SJSA1 (cell line): Measurements from ENCODE around the gene MAP3K10. TPM values are rescaled to one million over a fixed set of nuclear protein-coding genes. Genes with fewer than 3 reads are reported as not detected.
A peak's percentile ranks its signal among the peaks of the same experiment; 100 is the strongest.

Experiments used
- DNase-seq, 2 experiments: peaks; one replicate each; pipeline ENCODE4 v3.0.0-alpha.2; 2015 to 2020; ENCODE audit warnings: low spot score in 2 of 2, low read depth in 1 of 2
- H3K27ac ChIP-seq: fragments of 250-450 bp; sonication (Bioruptor Pico); 2 replicates; pipeline ENCODE4 v1.5.1; 2020; ENCODE audit warnings: mild to moderate bottlenecking, moderate library complexity
- H3K27me3 ChIP-seq: fragments of 250-450 bp; sonication (Bioruptor Pico); replicated peaks from 2 replicates; pipeline ENCODE4 v1.5.1; 2020; ENCODE audit warnings: mild to moderate bottlenecking, moderate library complexity
- H3K36me3 ChIP-seq: fragments of 250-450 bp; sonication (Bioruptor Pico); 2 replicates; pipeline ENCODE4 v1.5.1; 2020; ENCODE audit warnings: mild to moderate bottlenecking
- H3K4me1 ChIP-seq: fragments of 250-450 bp; sonication (Bioruptor Pico); replicated peaks from 2 replicates; pipeline ENCODE4 v1.6.1; 2021; ENCODE audit warnings: mild to moderate bottlenecking
- H3K4me3 ChIP-seq: fragments of 250-450 bp; sonication (Bioruptor Pico); 2 replicates; pipeline ENCODE4 v1.5.1; 2020; ENCODE audit warnings: mild to moderate bottlenecking
- H3K9me3 ChIP-seq: fragments of 250-450 bp; sonication (Bioruptor Pico); replicated peaks from 2 replicates; pipeline ENCODE4 v1.5.1; 2020; ENCODE audit warnings: mild to moderate bottlenecking
- total RNA-seq: library from RNA; depleted of rRNA; stranded (reverse); fragments of >200 nt; shearing (Covaris generic); gene quantifications from 2 replicates; pipeline ENCODE4 v1.2.3, GENCODE V29; 2014

Gene MAP3K10
- total RNA-seq, 1 experiment from 2014 or later, result 7.4 TPM

DNA sequence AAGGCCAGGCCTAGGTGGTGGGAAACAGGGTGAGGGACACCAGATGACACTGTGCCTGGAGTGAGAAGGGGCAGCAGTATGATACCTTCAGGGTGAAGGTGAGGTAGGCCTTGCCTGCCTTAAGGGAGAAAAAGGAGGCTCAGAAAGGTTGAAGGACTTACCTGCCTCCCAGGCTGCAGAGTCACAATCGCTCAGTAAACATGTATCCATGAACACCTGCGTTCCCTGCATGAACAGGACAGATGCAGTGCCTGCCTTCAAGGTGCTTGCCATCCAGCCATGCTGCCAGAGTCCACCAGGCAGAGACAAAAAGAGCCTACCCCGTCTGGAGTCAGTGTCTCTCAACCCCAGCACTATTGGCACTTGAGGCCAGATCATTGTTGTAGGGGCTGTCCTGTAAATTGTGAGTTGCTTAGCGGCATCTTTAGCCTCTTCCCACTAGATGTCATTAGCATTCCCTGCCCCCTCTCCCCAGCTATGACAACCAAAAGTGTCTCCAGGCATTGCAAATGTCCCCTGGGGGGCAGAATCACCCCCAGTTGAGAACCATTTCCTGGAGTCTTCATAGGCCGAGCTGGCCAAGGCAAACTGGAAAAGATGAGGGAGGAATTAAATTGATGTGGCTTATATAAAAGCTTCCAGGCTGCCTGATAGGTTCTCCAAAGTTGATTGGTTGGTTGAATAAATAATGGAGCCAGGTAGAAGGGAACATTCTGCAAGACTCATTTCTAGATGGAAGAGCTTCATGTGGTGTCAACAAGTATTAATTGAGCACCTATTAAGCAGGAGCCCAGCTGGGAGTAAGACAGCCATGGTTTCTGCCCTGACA, 1.7 kb downstream of the MAP3K10 start:
- H3K4me1 ChIP-seq, result peaks cover 8% of the 10 kb centered on the region
- H3K4me3 ChIP-seq, result peak overlapping the region; percentile 78; the same call in 1 of the 2 replicates
- H3K36me3 ChIP-seq, result no peaks in the 10 kb centered on the region
- no peak for DNase-seq
- H3K27me3 ChIP-seq, result no peaks in the 10 kb centered on the region
- no peaks in the 10 kb centered on the region; the same call in 1 of the 2 replicates for H3K9me3 ChIP-seq
- H3K27ac ChIP-seq, result no peak overlapping the region

- Histone ChIP-seq H3K27me3 (no peaks in the 10 kb centered on the region), H3K4me3 (no peak overlapping the region), H3K9me3 (no peaks in the 10 kb centered on the region; the same call in 1 of the 2 replicates), H3K36me3 (no peaks in the 10 kb centered on the region), H3K4me1 (peaks cover 8% of the 10 kb centered on the region), H3K27ac (no peak overlapping the region)
- DNase-seq, result no peak
Observed at GRCh38 chr19:40193587-40193849, 2.3 kb downstream of the MAP3K10 start.

DNA sequence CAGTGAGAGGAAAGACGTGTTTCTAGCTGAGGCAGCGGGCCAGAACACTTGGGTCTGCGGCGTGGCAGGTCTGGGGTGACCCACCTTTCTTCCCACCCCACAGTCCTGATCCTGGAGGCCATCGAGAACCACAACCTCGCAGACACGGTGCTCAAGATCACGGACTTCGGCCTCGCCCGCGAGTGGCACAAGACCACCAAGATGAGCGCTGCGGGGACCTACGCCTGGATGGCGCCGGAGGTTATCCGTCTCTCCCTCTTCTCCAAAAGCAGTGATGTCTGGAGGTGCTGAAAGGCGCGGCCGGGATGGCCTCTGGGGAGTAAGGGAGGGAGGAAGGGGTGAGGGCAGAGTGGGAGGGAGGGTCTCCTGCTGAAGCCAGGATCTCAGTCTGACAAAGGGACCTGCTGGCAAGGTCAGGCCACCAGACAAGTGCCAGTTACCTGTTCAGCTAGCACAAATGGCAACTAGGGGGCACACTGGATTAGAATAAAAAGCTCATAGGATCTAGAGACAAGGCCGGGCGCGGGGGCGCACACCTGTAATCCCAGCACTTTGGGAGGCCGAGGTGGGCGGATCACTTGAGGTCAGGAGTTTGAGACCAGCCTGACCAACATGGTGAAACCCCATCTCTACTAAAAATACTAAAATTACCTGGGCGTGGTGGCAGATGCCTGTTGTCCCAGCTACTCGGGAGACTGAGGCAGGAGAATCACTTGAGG, 7.2 kb downstream of the MAP3K10 start:
- no peaks in the 10 kb centered on the region for H3K27me3 ChIP-seq
- no peaks in the 10 kb centered on the region for H3K9me3 ChIP-seq
- H3K36me3 ChIP-seq, result no peaks in the 10 kb centered on the region
- no peaks in the 10 kb centered on the region for H3K4me1 ChIP-seq
- DNase-seq, result no peak
- no peak overlapping the region for H3K27ac ChIP-seq
- no peak overlapping the region for H3K4me3 ChIP-seq

DNA sequence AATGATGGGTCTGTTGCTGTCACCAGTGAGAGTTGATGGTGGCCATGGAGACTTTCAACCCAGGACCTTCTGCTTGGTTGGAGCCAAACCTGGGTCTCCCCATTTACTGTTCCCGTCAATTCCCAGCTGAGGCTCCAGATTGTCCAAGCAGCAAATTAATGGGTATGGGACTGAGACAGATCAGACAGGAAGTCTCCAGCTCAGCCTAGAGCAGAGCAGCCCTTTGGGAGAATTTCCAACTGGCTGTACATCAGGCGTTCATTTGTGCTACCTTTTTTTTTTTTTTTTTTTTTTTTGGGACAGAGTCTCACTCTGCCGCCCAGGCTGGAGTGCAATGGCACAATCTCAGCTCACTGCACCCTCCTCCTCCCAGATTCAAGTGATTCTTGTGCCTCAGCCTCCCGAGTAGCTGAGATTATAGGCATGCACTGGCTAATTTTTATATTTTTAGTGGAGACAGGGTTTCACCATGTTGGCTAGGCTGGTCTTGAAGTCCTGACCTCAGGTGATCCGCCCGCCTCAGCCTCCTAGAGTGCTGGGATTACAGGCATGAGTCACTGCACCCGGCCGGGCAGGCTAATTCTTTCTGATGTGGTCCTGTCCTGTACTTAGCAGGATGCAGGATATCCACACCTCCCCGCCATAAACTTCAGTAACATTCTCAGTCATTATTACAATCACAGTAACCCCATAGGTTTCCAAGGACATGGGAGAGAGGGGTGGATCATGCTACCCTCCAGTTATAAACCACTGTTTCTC, 9.3 kb downstream of the MAP3K10 start:
- H3K27me3 ChIP-seq, result no peaks in the 10 kb centered on the region
- H3K36me3 ChIP-seq, result no peaks in the 10 kb centered on the region
- no peak overlapping the region for H3K4me3 ChIP-seq
- no peak for DNase-seq
- H3K9me3 ChIP-seq, result no peaks in the 10 kb centered on the region
- H3K27ac ChIP-seq, result no peak overlapping the region
- no peaks in the 10 kb centered on the region for H3K4me1 ChIP-seq

GRCh38 chr19:40204381-40204780, 13.2 kb downstream of the MAP3K10 start:
- no peak overlapping the region for H3K4me3 ChIP-seq
- no peaks in the 10 kb centered on the region for H3K9me3 ChIP-seq
- H3K27me3 ChIP-seq, result no peaks in the 10 kb centered on the region
- no peaks in the 10 kb centered on the region for H3K4me1 ChIP-seq
- DNase-seq, result no peak
- no peak overlapping the region for H3K27ac ChIP-seq
- H3K36me3 ChIP-seq, result no peaks in the 10 kb centered on the region

GRCh38 chr19:40205760-40206159, 14.5 kb downstream of the MAP3K10 start:
- DNase-seq, result no peak
- Histone ChIP-seq H3K27me3 (no peaks in the 10 kb centered on the region), H3K9me3 (no peaks in the 10 kb centered on the region), H3K27ac (no peak overlapping the region), H3K4me3 (no peak overlapping the region), H3K4me1 (no peaks in the 10 kb centered on the region), H3K36me3 (no peaks in the 10 kb centered on the region)

- H3K27ac ChIP-seq, result no peak overlapping the region
- H3K4me1 ChIP-seq, result no peaks in the 10 kb centered on the region
- no peaks in the 10 kb centered on the region for H3K36me3 ChIP-seq
- no peak overlapping the region for H3K4me3 ChIP-seq
- no peak for DNase-seq
- no peaks in the 10 kb centered on the region for H3K27me3 ChIP-seq
- H3K9me3 ChIP-seq, result no peaks in the 10 kb centered on the region
Observed at GRCh38 chr19:40208602-40209001, 17.4 kb downstream of the MAP3K10 start.

DNA sequence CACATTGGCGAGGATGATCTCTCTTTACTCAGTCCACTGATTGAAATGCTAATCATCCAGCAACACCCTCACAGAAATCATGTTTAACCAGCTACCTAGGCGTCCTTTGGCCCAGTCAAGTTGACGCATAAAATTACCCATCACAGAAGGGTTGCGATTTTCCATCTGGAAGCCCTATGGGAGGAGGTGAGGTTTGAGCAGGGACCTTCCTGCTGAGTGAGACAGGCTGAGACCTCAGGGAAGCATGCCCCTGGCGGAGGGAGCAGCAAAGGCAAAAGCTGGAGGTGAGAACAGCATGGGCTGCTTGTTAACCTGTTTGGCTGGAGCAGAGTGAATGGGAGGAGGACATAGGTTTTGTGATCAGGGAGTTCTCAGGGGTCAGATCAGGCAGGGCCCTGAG, 19.7 kb downstream of the MAP3K10 start:
- DNase-seq, result no peak
- Histone ChIP-seq H3K27ac (no peak overlapping the region), H3K4me3 (no peak overlapping the region), H3K9me3 (no peaks in the 10 kb centered on the region), H3K4me1 (no peaks in the 10 kb centered on the region), H3K36me3 (no peaks in the 10 kb centered on the region), H3K27me3 (no peaks in the 10 kb centered on the region)

- no peak for DNase-seq
- Histone ChIP-seq H3K4me1 (0 out of 2 replicates have a peak, but pooled peaks cover 3% of the 10 kb centered on the region), H3K36me3 (no peaks in the 10 kb centered on the region), H3K27ac (no peak overlapping the region), H3K27me3 (peaks cover 20% of the 10 kb centered on the region), H3K4me3 (no peak overlapping the region), H3K9me3 (no peaks in the 10 kb centered on the region; the same call in 1 of the 2 replicates)
Observed at GRCh38 chr19:40213251-40213829, 22.1 kb downstream of the MAP3K10 start.

- H3K4me1 ChIP-seq, result 0 out of 2 replicates have a peak, but pooled peaks cover 3% of the 10 kb centered on the region
- DNase-seq, result no peak
- no peaks in the 10 kb centered on the region for H3K36me3 ChIP-seq
- H3K27ac ChIP-seq, result no peak overlapping the region
- H3K4me3 ChIP-seq, result no peak overlapping the region
- H3K9me3 ChIP-seq, result no peaks in the 10 kb centered on the region; the same call in 1 of the 2 replicates
- H3K27me3 ChIP-seq, result peaks cover 26% of the 10 kb centered on the region
Observed at GRCh38 chr19:40213882-40214570, 22.8 kb downstream of the MAP3K10 start.

- Histone ChIP-seq H3K4me1 (peaks cover 11% of the 10 kb centered on the region; the same call in 1 of the 2 replicates), H3K36me3 (no peaks in the 10 kb centered on the region), H3K27me3 (peaks cover 29% of the 10 kb centered on the region), H3K4me3 (no peak overlapping the region), H3K27ac (no peak overlapping the region), H3K9me3 (no peaks in the 10 kb centered on the region; the same call in 1 of the 2 replicates)
- no peak for DNase-seq
Observed at GRCh38 chr19:40214936-40215335, 23.7 kb downstream of the MAP3K10 start.

GRCh38 chr19:40216013-40216776, 25.0 kb downstream of the MAP3K10 start:
- H3K9me3 ChIP-seq, result no peaks in the 10 kb centered on the region; the same call in 1 of the 2 replicates
- H3K27ac ChIP-seq, result no peak overlapping the region
- peaks cover 13% of the 10 kb centered on the region; the same call in 1 of the 2 replicates for H3K4me1 ChIP-seq
- no peak overlapping the region for H3K4me3 ChIP-seq
- no peak for DNase-seq
- peaks cover 29% of the 10 kb centered on the region for H3K27me3 ChIP-seq
- H3K36me3 ChIP-seq, result no peaks in the 10 kb centered on the region

DNA sequence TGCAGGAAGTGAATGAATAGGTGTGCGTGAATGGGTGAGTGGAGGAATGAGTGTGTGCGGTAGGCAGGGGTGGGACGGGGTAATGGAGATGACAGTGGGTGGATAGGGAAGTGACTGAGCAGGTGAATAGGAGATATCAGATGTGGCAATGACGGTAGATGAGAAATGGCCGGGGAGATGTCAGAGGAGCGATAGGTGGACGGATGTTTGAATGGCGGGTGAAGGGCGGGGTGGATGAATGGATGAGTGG, 25.5 kb downstream of the MAP3K10 start:
- H3K27me3 ChIP-seq, result peaks cover 29% of the 10 kb centered on the region
- H3K27ac ChIP-seq, result no peak overlapping the region
- DNase-seq, result no peak
- H3K36me3 ChIP-seq, result no peaks in the 10 kb centered on the region
- peaks cover 13% of the 10 kb centered on the region; the same call in 1 of the 2 replicates for H3K4me1 ChIP-seq
- H3K9me3 ChIP-seq, result no peaks in the 10 kb centered on the region; the same call in 1 of the 2 replicates
- no peak overlapping the region for H3K4me3 ChIP-seq
